Ishikawa (cell line): ENCODE measurements around the gene MYO16.

Experiments
- CEBPB ChIP-seq: IDR thresholded peaks from 2 replicates; pipeline ENCODE4 v1.6.1; 2012
- CREB1 ChIP-seq: IDR thresholded peaks from 2 replicates; pipeline ENCODE4 v1.6.1; 2012; ENCODE audit warnings: low read depth
- EGR1 ChIP-seq: IDR thresholded peaks from 2 replicates; pipeline ENCODE4 v1.6.1; 2012
- EP300 ChIP-seq: IDR thresholded peaks from 2 replicates; pipeline ENCODE4 v1.6.1; 2012; ENCODE audit warnings: borderline replicate concordance
- FOXM1 ChIP-seq: IDR thresholded peaks from 2 replicates; pipeline ENCODE4 v1.6.1; 2012; ENCODE audit warnings: low read depth, borderline replicate concordance
- RAD21 ChIP-seq: IDR thresholded peaks from 2 replicates; pipeline ENCODE4 v1.6.1; 2012; ENCODE audit warnings: low read depth
- REST ChIP-seq: IDR thresholded peaks from 2 replicates; pipeline ENCODE4 v1.6.1; 2012; ENCODE audit warnings: low read depth, mild to moderate bottlenecking
- TAF1 ChIP-seq: IDR thresholded peaks from 2 replicates; pipeline ENCODE4 v1.6.1; 2012; ENCODE audit warnings: low read depth, mild to moderate bottlenecking
- TCF12 ChIP-seq: IDR thresholded peaks from 2 replicates; pipeline ENCODE4 v1.6.1; 2012; ENCODE audit warnings: low read depth
- YY1 ChIP-seq: IDR thresholded peaks from 2 replicates; pipeline ENCODE4 v1.6.1; 2012; ENCODE audit warnings: low read depth

GRCh38 chr13:109151696-109152095, 522.3 kb downstream of the MYO16 start:
- TF ChIP-seq YY1 (no peak), EGR1 (no peak), REST (no peak), CEBPB (no peak), CREB1 (no peak), TCF12 (no peak), TAF1 (no peak), EP300 (no peak), FOXM1 (no peak), RAD21 (no peak)
